ENCODE measurements around the gene JDP2.
"Not testable (repeated sequence)": the region's sequence is repeated elsewhere in the genome, so short reads cannot be mapped to it uniquely, and the experiment has no call there.

The JDP2 gene, protein sequence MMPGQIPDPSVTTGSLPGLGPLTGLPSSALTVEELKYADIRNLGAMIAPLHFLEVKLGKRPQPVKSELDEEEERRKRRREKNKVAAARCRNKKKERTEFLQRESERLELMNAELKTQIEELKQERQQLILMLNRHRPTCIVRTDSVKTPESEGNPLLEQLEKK

DNA sequence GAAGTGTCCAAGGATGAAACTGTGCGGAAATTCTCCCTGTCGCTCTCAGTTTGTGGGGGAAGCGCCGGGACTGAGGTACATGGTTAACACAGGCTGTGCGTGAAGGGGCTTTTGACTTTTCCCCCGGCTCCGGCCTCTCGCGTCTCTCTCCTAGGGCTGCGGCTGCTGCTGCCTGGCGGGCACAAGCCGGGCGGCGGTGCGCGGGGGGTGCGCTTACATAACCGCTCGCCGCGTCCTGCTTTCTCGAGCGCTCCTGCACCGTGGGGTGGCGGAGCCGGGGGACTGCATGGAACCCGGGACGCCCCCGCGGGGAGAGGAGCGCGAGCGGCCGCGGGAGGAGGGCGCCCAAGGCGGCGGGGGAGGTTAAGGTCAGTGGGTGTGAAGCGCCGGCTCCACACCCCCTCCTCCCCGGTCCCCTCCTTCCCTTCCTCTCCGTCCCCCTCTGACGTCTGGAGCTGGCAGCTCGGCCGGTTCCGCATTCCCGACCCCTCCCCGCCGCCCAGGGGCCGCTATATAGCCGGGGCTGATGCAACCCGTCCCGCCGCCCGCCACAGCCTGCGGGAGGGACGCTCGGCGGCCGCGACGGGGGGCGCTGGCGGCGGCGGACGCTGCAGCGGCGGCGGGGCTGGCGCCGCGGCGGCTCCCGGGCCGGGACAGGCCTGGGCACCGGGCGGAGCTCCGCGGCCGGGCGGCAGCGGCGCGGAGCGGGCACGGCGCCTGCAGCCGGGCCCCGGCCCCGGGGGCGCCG, at the start of gene JDP2:
JDP2 (plus strand) TSS at position 541 of the 748 bp plus-strand sequence. CDS start 9,899 bp downstream, outside the sequence.
- H3K4me3 ChIP-seq (ENCODE audit: low read length), result peak within 1 kb of the TSS; percentile 88
- TF ChIP-seq, protein P1, sequence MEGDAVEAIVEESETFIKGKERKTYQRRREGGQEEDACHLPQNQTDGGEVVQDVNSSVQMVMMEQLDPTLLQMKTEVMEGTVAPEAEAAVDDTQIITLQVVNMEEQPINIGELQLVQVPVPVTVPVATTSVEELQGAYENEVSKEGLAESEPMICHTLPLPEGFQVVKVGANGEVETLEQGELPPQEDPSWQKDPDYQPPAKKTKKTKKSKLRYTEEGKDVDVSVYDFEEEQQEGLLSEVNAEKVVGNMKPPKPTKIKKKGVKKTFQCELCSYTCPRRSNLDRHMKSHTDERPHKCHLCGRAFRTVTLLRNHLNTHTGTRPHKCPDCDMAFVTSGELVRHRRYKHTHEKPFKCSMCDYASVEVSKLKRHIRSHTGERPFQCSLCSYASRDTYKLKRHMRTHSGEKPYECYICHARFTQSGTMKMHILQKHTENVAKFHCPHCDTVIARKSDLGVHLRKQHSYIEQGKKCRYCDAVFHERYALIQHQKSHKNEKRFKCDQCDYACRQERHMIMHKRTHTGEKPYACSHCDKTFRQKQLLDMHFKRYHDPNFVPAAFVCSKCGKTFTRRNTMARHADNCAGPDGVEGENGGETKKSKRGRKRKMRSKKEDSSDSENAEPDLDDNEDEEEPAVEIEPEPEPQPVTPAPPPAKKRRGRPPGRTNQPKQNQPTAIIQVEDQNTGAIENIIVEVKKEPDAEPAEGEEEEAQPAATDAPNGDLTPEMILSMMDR (conservative IDR thresholded peaks at IDR 0.05; ENCODE audit: low read length), result no peak
- DNase-seq (ENCODE audit: low read depth), result peak; percentile 86

DNA sequence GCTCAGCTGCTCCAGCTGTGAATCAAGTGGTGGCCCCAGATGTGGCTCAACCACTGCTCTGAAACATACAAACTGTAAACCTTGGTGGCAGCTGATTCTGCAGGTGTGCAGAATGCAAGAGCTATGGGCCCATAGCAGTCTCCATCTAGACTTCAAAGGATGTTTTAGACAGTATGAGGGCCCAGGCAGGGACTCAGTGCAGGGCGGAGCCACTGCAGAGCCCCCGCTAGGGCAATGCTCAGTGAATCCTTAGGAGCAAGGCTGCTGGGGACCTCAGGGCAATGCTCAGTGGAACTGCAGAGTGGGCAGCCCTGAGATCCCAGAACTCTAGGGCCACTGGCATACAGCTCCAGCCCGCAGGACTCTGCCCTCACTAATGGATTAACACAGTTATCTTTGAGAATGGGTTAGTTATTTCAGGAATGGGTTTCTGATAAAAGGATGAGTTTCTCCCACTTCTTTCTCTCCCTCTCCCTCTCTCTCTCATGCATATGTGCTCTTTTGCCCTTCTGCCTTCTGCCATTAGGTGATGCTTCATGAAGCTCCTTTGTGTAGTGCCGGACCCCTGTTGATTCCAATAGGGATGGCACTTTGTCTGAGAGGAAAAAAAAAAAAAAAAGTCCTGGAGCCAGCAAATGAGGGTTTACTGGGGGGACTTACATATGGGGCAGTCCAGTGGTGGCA, 48.4 kb upstream of the JDP2 start:
- DNase-seq (ENCODE audit: low read depth), result no peak
- no peak overlapping the region for H3K4me3 ChIP-seq (ENCODE audit: low read length)
- TF ChIP-seq, protein P1 (conservative IDR thresholded peaks at IDR 0.05; ENCODE audit: low read length), result no peak

DNA sequence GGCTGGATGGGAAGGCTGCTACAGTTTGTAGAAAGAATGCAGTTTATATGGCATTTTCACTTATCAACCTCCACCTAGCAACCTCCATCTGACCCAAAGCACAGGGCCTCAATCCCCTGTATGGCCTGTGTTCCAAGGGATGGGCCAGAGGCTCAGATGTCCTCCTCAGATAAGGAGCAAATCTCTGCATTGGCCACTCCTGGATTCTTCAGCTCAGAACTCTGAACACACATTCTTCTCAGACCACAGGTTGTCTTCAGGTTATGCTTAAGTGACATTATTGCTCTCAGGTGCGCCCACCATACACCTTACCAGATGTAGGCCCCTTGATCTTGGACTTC, 47.9 kb upstream of the JDP2 start:
- no peak overlapping the region for H3K4me3 ChIP-seq (ENCODE audit: low read length)
- TF ChIP-seq, protein P1 (conservative IDR thresholded peaks at IDR 0.05; ENCODE audit: low read length), result no peak
- no peak for DNase-seq (ENCODE audit: low read depth)

DNA sequence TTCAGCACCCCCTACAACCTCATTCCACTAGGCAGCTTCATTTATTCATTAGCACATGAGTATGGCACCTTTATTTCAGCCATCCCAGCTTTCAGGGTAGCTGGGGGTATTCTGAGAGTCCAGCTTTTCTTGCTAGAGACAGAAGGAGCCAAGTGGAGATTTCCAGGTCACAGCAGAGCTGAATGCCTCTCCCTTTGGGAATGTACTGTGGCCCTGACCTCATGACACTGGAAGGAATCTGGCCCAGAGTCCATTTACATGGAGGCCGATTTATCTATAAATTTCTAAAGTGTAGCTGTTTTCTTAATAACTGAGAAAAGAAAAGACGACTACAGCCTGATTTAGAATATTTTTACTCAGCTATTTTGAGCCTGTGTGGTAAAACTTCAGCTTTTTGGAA, 47.2 kb upstream of the JDP2 start:
- TF ChIP-seq, protein P1 (conservative IDR thresholded peaks at IDR 0.05; ENCODE audit: low read length), result no peak
- DNase-seq (ENCODE audit: low read depth), result no peak
- no peak overlapping the region for H3K4me3 ChIP-seq (ENCODE audit: low read length)

DNA sequence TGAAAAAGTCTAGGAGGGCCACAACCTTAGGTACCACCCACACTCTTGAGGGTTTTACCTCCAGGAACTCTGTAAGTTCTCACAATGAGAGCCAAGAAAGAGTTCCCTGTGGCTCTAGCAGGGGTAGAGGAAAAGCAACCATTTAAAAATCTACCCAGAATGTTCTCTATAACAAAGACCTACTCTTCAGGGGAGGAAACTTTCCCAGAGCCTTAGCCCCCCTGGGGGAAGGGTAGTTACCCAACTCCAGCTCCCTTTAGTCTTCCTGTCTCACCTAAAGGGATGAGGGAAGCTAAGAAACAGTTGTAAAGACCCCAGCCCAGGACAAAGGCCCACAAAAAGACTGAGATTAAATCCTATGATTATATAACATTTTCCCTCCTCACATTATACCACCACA, 46.2 kb upstream of the JDP2 start:
- TF ChIP-seq, protein P1 (conservative IDR thresholded peaks at IDR 0.05; ENCODE audit: low read length), result no peak
- H3K4me3 ChIP-seq (ENCODE audit: low read length), result no peak overlapping the region
- DNase-seq (ENCODE audit: low read depth), result no peak

DNA sequence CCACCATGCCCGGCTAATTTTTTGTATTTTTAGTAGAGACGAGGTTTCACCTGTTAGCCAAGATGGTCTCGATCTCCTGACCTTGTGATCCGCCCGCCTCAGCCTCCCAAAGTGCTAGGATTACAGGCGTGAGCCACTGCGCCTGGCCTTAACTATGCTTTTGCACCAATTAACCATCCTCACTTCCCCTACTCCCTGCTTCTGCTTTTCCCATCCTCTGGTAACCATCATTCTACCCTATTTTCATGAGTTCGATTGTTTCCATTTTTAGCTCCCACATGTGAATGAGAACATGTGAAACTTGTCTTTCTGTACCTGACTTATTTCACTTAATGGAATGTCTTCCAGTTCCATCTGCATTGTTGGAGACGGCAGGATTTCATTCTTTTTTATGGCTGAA, 44.6 kb upstream of the JDP2 start:
- H3K4me3 ChIP-seq (ENCODE audit: low read length); DNase-seq (ENCODE audit: low read depth): not testable (repeated sequence)

DNA sequence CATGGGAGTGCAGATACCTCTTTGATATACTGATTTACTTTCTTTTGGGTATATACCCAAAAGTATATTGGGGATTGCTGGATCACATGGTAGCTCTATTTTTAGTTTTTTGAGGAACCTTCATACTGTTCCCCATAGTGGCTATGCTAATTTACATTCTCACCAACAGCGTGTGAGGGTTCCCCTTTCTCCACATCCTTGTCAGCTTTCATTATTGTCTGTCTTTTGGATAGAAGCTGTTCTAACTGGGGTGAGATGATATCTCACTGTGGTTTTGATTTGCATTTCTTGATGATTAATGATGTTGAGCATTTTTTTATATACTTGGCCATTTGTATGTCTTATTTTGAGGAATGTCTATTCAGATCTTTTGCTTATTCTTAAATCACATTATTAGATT, 44.1 kb upstream of the JDP2 start:
- TF ChIP-seq, protein P1 (conservative IDR thresholded peaks at IDR 0.05; ENCODE audit: low read length), result no peak
- DNase-seq (ENCODE audit: low read depth), result no peak
- H3K4me3 ChIP-seq (ENCODE audit: low read length), result no peak overlapping the region
